Measurements from ENCODE around the gene XRCC5.

GRCh38 chr2:216098421-216099334 lies 10.5 kb upstream of the XRCC5 start:
- TF ChIP-seq YY1 (IDR thresholded peaks at IDR 0.05; ENCODE audit: insufficient read depth, insufficient read length) (no peak), ZNF274 (IDR thresholded peaks at IDR 0.05; ENCODE audit: low read depth, low read length) (no peak)
